HTERT RPE-1 (cell line): ENCODE results near the gene POU2AF3.

Experiments used
- in situ Hi-C: fragments of 300-500 bp; cut with MboI; formaldehyde crosslinking; loops from 4 replicates; pipeline ENCODE4 v1.14.3; 2020; ENCODE audit warnings: low sequenced_read_pairs

POU2AF3 gene

GRCh38 chr11:111325259-111325658, 26.9 kb downstream of the POU2AF3 start:
- in situ Hi-C loops, result no loop called here

GRCh38 chr11:111326824-111327223, 28.5 kb downstream of the POU2AF3 start:
- in situ Hi-C loops, result no loop called here

- in situ Hi-C loops, result no loop called here
Observed at GRCh38 chr11:111327908-111328624, 29.7 kb downstream of the POU2AF3 start.

- in situ Hi-C loops, result no loop called here
Observed at GRCh38 chr11:111329306-111330204, 31.2 kb downstream of the POU2AF3 start.

GRCh38 chr11:111330234-111330893, 32.0 kb downstream of the POU2AF3 start:
- in situ Hi-C loops, result no loop called here

- in situ Hi-C loops, result no loop called here
Observed at GRCh38 chr11:111331711-111332479, 33.5 kb downstream of the POU2AF3 start.

GRCh38 chr11:111334532-111335502, 36.5 kb downstream of the POU2AF3 start:
- in situ Hi-C loops, result no loop called here

GRCh38 chr11:111335549-111335948, 37.2 kb downstream of the POU2AF3 start:
- in situ Hi-C loops, result no loop called here

- in situ Hi-C loops, result no loop called here
Observed at GRCh38 chr11:111336062-111336461, 37.7 kb downstream of the POU2AF3 start.

GRCh38 chr11:111336582-111337256, 38.4 kb downstream of the POU2AF3 start:
- in situ Hi-C loops, result no loop called here

GRCh38 chr11:111339758-111340388, 41.5 kb downstream of the POU2AF3 start:
- in situ Hi-C loops, result no loop called here

- in situ Hi-C loops, result no loop called here
Observed at GRCh38 chr11:111342329-111342728, 44.0 kb downstream of the POU2AF3 start.

- in situ Hi-C loops, result no loop called here
Observed at GRCh38 chr11:111344032-111344431, 45.7 kb downstream of the POU2AF3 start.

- in situ Hi-C loops, result no loop called here
Observed at GRCh38 chr11:111347002-111347722, 48.8 kb downstream of the POU2AF3 start.

- in situ Hi-C loops, result no loop called here
Observed at GRCh38 chr11:111347723-111348115, 49.4 kb downstream of the POU2AF3 start.

GRCh38 chr11:111348147-111348546, 49.8 kb downstream of the POU2AF3 start:
- in situ Hi-C loops, result no loop called here

GRCh38 chr11:111349191-111349695, 50.9 kb downstream of the POU2AF3 start:
- in situ Hi-C loops, result no loop called here

GRCh38 chr11:111350811-111351210, 52.5 kb downstream of the POU2AF3 start:
- in situ Hi-C loops, result no loop called here
